HG03039 (cell line): ENCODE data around the gene CEP19.

Experiments
- ATAC-seq: cut with Tn5 transposase; IDR thresholded peaks from one replicate; pipeline ENCODE4 v1.9.1; 2021; ENCODE audit warnings: mild to moderate bottlenecking, moderate library complexity; ENCODE audit not compliant: unreplicated experiment

Gene CEP19

DNA sequence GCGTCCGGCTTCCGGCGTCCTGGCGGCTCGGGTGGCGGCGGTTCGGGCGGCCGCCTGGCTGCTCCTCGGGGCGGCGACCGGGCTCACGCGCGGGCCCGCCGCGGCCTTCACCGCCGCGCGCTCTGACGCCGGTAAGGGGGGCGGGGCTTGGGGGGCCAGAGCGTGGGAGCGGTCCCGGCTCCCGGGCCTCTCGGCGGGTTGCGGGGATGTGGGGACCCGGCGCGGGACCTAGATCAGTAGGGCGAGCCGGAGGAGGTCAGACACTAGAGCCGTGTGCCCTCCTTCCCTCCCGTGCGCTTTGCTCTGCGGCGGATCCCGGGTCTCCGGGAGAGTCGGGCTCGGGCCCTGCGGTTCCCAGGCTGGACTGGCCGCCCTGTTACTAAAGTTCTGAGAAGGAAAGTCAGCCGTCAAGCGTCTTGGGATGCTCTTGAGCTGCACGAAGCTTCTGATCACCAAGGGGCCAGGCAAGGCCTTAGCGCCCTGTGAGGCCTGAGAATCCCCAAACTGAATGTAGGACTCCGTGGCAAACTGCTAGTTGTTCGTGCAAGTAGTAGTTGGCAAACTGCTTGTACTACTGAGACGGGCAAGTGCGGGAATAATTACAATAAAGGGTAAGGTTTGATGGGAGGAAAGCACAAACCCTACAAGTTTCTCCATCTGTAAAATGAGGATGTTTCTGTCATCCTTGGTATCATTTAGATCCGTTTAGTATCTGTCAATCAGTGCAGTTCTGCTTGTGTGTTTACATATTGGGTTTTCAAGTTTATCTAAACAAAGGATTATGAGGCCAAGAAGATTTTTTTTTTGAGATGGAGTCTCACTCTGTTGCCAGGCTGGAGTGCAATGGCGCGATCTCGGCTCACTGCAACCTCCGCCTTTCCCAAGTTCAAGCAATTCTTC lies 714 bp upstream of the CEP19 start:
- peak; percentile 45 for ATAC-seq

DNA sequence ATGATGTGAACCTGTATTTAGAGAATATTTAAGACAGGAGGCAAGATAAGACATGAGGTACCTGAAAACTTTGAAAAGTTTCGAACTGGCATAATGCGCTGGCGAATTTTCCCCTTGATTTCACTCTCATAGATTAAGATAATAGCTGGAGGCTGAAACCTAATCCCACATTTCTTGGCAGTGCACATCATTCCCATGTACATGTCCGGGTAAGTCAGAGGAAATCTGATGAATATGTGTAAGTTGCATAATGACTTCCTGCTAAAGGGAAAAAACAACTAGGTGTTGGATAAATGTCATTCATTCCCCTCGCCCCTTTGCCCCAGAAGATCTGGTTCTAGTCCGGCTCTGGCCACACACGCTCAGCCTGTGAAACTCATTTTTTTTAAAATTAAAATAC lies 3.6 kb downstream of the CEP19 start:
- no peak for ATAC-seq

DNA sequence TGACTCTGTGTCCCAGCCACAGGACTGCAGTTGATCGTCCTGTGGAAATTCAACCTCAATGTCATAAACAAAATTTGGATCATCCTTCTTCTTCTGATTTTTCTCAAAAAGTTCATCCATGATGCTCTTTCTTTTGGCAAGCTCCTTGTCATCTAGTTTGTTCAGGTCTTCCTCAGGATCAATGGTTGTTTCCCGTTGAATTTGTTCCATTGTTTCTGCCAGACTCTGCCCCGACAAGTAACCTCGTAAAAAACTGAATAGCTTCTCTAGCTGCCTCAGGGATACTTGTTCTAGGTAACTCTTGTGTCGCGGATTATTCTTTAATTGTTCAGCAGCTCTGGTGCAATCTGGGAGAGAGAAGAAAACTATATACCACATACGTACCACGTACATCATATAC lies 4.5 kb downstream of the CEP19 start:
- no peak for ATAC-seq

DNA sequence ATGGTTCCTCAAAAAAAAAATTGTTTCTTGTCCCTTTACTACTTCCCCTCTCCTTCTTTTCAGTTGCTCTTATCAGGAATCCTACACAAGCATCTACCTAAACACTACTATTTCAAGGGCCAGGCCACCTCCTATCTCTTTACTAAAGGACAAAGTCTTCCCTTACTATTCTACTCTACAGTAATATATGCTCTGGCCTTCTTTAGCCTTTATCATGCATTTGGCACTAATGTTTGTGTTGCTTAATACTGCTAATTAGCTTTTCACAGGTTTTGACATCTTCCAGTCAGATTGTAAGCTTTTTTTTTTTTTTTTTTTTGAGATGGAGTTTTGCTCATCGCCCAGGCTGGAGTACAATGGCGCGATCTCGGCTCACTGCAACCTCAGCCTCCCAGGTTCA lies 5.3 kb downstream of the CEP19 start:
- no peak for ATAC-seq

GRCh38 chr3:196706327-196706726 lies 5.7 kb downstream of the CEP19 start:
- no peak for ATAC-seq

DNA sequence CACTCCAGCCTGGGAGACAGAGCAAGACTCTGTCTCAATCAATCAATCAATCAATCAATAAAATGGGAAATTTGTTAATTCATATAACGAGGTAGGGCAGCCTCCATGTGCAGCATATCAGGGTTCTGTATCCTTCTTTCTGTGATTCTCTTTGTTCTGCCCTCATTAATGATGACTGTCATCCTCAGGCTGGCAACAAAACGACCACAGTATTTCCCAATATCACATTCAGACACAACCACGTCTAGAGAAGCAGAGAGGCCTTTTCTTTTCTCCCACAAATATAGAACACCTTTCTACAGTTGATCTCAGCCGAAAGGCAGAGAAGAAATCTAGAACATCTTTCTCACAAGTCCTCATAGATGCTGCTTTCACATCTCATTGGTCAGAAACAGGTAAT lies 11.2 kb downstream of the CEP19 start:
- no peak for ATAC-seq

DNA sequence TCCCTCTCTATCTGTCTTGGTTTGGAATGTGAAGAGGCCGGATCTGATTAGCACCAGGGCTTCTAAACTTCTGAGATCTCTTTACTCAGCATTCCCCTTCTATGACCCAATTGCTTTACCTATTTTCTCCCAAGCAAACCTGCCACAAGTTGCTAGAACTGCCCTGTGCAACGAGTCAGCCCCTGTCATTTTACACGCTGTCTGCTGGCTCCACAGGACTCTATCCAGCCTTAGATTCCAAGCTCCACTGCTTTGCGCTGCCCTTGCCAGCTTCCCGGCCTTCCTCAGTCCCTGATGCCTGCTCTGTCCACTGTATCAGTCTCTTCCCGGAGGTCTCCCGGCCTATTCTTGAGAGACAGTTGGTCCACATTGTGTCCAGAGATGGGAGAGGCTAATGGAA lies 12.3 kb downstream of the CEP19 start:
- no peak for ATAC-seq

DNA sequence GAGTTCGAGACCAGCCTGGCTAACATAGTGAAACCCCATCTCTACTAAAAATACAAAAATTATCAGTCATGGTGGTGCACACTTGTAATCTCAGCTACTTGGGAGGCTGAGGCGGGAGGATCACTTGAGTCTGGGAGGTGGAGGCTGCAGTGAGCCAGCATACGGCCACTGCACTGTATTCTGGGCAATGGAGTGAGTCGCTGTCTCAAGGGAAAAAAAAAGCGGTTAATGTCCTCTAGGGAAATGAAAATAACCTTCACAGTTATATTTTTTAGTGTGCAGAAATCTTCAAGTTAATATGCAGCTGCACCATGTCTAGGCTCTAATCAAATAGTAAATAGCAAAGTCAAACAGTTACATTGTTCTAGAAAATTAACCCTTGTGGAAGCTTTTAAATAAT lies 14.8 kb downstream of the CEP19 start:
- no peak for ATAC-seq

DNA sequence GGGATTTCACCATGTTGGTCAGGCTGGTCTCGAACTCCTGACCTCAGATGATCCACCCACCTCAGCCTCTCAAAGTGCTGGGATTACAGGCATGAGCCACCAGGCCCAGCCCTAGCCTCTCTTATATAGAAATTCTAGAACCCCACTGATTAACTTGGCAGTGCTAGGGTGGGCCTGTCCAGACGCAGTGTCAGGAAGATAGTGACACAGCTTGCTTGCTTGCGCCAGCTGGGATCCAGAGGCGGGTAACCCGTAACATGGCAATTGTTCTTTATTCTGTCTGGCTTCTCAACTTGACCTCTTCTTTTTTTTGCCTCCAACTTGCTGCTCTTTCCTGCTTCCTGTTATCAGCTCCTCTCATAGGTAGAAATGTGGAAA lies 16.2 kb downstream of the CEP19 start:
- ATAC-seq = no peak

GRCh38 chr3:196694941-196695848 lies 16.9 kb downstream of the CEP19 start:
- no peak for ATAC-seq

- no peak for ATAC-seq
These were observed 17.8 kb downstream of the CEP19 start for GRCh38 chr3:196694202-196694638.

GRCh38 chr3:196691386-196691785 lies 20.7 kb downstream of the CEP19 start:
- ATAC-seq = no peak

- ATAC-seq = no peak
These were observed 21.9 kb downstream of the CEP19 start for GRCh38 chr3:196689941-196690660.

GRCh38 chr3:196688349-196688748 lies 23.7 kb downstream of the CEP19 start:
- ATAC-seq = no peak

- no peak for ATAC-seq
These were observed 25.6 kb downstream of the CEP19 start for GRCh38 chr3:196686436-196686835.

- ATAC-seq = peak; percentile 86
These were observed 27.3 kb downstream of the CEP19 start for GRCh38 chr3:196684548-196685407.

DNA sequence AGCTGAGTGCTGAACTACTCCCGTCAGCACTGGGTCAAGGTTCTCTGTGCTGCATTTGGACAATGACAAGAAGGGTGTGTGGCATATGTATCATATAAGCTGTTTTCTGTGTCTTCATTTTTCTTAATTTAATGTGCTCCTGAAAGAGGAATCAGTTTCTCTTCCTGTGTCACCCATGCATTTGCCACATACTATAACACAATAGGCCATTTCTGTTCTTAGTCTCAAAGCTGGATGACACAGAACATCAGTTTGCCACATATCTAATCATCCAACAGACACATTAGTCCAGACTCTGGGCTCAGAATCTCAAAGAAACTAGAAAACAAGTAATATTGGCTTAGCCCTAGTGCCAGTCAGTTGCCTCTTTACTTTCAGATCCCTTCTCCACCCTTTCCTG lies 34.1 kb downstream of the CEP19 start:
- ATAC-seq = no peak

DNA sequence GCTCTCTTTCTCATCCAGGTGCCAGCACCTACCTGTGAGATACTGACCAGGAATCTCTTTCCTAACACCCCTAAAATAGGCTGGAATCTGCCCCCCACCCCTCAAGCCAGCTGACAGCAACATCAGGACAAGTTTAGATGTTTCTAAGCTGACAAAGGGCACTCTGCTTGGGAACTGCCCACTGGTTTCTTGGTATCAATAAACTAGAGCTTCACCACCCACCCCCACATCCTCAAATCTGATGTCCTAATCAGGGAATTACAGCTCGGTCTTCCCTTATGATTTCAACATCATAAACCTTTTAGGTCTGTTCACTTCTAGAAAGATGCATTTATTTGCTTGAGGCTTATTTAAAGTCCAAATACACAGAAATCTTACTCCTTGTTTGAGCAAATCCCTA lies 34.7 kb downstream of the CEP19 start:
- ATAC-seq = no peak

GRCh38 chr3:196673632-196674031 lies 38.4 kb downstream of the CEP19 start:
- no peak for ATAC-seq

DNA sequence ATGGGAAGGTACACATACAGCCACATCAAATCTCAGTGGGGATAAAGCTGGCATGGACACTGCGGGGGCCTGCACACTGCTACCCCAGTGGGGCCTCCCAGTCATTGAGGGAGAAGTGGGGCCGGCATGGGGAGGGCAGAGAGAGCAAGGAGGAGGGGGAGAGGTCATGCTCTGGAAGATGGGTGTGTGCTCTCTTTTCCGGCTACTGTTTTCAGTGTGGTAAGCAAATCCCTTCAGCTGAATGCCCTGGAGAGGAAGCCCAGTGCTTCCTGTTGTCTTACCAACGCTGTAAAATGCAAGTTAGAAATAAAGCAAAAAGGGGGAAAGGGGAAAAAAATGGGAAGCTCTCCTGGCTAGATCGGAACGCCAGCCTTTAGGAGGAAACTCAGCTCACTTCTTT lies 41.7 kb downstream of the CEP19 start:
- no peak for ATAC-seq
